Measurements from ENCODE around the gene AHNAK2. TPM values are rescaled to one million over a fixed set of nuclear protein-coding genes. Genes with fewer than 3 reads are reported as not detected.

Gene AHNAK2
- total and polyA plus RNA-seq, 2 of the 13 experiments (the other 11 are each of a cell fraction or from before 2014, with no cell fraction given) = 0.11 to 0.18 TPM

GRCh38 chr14:105010891-105011291 lies 32.7 kb upstream of the AHNAK2 start:
- Histone ChIP-seq H2AFZ (ENCODE audit: low read length) (no peak overlapping the region), H3K9me3 (ENCODE audit: low read length) (no peaks in the 10 kb centered on the region), H3K27ac (ENCODE audit: extremely low read length, insufficient read depth, low read length) (no peak overlapping the region), H3K4me2 (ENCODE audit: low read depth, low read length) (no peak overlapping the region), H3K9ac (ENCODE audit: insufficient read depth, low read depth, low read length) (no peak overlapping the region), H3K79me2 (ENCODE audit: insufficient read depth, low read length) (peaks cover 44% of the 10 kb centered on the region), H3K27me3 (ENCODE audit: control insufficient read depth in 1 of 2, insufficient read depth in 2 of 2, low read length in 2 of 2) (no peaks in the 10 kb centered on the region), H3K36me3 (replicated peaks in 1 of 2; ENCODE audit: control insufficient read depth in 1 of 2, insufficient read depth in 2 of 2, low read length in 2 of 2) (peaks cover 14 to 33% of the 10 kb centered on the region in 2 experiments; a peak in 4 of 5 replicates), H4K20me1 (ENCODE audit: insufficient read depth, low read length) (peaks cover 19% of the 10 kb centered on the region), H3K4me3 (replicated peaks in 1 of 3; ENCODE audit: insufficient read depth in 1 of 3, low read depth in 2 of 3, low read length in 3 of 3) (no peak overlapping the region), H3K4me1 (ENCODE audit: insufficient read depth, low read length) (peaks cover 22% of the 10 kb centered on the region)
- no peak for FAIRE-seq
- no peak for DNase-seq (ENCODE audit: low spot score)
- POLR2A ChIA-PET = no interaction called here
- intact Hi-C loops (cut with micrococcal nuclease; ENCODE audit: unreplicated experiment) (no loop called here), in situ Hi-C loops (cut with HindIII; ENCODE audit: extremely low pct_ligation_motif_present, low pct_unique_long_range_greater_than_20kb) (no loop called here)
- WGBS (ENCODE audit: low lambda C conversion rate) = 96% methylated on average over 10 of the region's 17 CpGs
- no peak for ATAC-seq
- BruUV-seq (replicated peaks) = no TSS peak
- CTCF ChIA-PET (ENCODE audit: low intra/inter-chr PET ratio, low total read pairs) = no interaction called here
- TF ChIP-seq LRRFIP1 (CRISPR knock-in tag; conservative IDR thresholded peaks at IDR 0.05) = no peak
- no peak for TF ChIP-seq ARNTL (CRISPR knock-in tag; IDR thresholded peaks at IDR 0.05)
- TF ChIP-seq ATF3 (CRISPR knock-in tag; IDR thresholded peaks at IDR 0.05) = no peak
- TF ChIP-seq ELK4 (CRISPR knock-in tag; IDR thresholded peaks at IDR 0.05; ENCODE audit: borderline replicate concordance) = no peak
- TF ChIP-seq ZNF672 (CRISPR knock-in tag; IDR thresholded peaks at IDR 0.05) = no peak
- TF ChIP-seq PLSCR1 (CRISPR knock-in tag; IDR thresholded peaks at IDR 0.05; ENCODE audit: borderline replicate concordance) = no peak
- TF ChIP-seq ZNF431 (CRISPR knock-in tag; IDR thresholded peaks at IDR 0.05; ENCODE audit: borderline replicate concordance, low read depth) = no peak
- TF ChIP-seq SAFB2 (CRISPR knock-in tag; IDR thresholded peaks at IDR 0.05; ENCODE audit: borderline replicate concordance, low read depth) = no peak
- no peak for TF ChIP-seq GMEB1 (CRISPR knock-in tag; IDR thresholded peaks at IDR 0.05; ENCODE audit: borderline replicate concordance)
